Mesendoderm (in vitro differentiated cells): ENCODE data around the gene HLA-DPB1.

Source experiments
- DNase-seq: peaks from one replicate; pipeline ENCODE4 v3.0.0; 2013
- H2AK5ac ChIP-seq: 2 replicates; pipeline ENCODE4 v1.6.1; 2013; ENCODE audit warnings: low read length, inconsistent platforms
- H2BK120ac ChIP-seq: 2 replicates; pipeline ENCODE4 v1.6.1; 2013; ENCODE audit warnings: low read depth, mild to moderate bottlenecking, low read length, moderate library complexity, mixed read lengths
- H2BK15ac ChIP-seq: replicated peaks from 2 replicates; pipeline ENCODE4 v1.6.1; 2013; ENCODE audit warnings: low read depth, mild to moderate bottlenecking, moderate library complexity
- H2BK5ac ChIP-seq: 2 replicates; pipeline ENCODE4 v1.6.1; 2013; ENCODE audit warnings: low read length, inconsistent platforms
- H3K18ac ChIP-seq: 2 replicates; pipeline ENCODE4 v1.6.1; 2013; ENCODE audit warnings: mild to moderate bottlenecking, low read length, mixed read lengths
- H3K23ac ChIP-seq: one replicate; pipeline ENCODE4 v1.6.1; 2013; ENCODE audit warnings: low read length
- H3K27ac ChIP-seq: 2 replicates; pipeline ENCODE4 v1.5.1; 2013; ENCODE audit warnings: low read depth, mild to moderate bottlenecking, inconsistent platforms, low read length, moderate library complexity
- H3K27me3 ChIP-seq: 2 replicates; pipeline ENCODE4 v1.6.1; 2013; ENCODE audit warnings: low read length, control low read depth, mild to moderate bottlenecking, inconsistent platforms; ENCODE audit not compliant: insufficient read depth, poor library complexity
- H3K36me3 ChIP-seq: 2 replicates; pipeline ENCODE4 v1.6.1; 2013; ENCODE audit warnings: low read length, inconsistent platforms; ENCODE audit not compliant: control insufficient read depth, insufficient read depth
- H3K4ac ChIP-seq: one replicate; pipeline ENCODE4 v1.6.1; 2013; ENCODE audit warnings: low read depth, mild to moderate bottlenecking, low read length, moderate library complexity
- H3K4me1 ChIP-seq: 2 replicates; pipeline ENCODE4 v1.6.1; 2013; ENCODE audit warnings: low read depth, low read length, inconsistent platforms; ENCODE audit not compliant: control insufficient read depth
- H3K4me2 ChIP-seq: 2 replicates; pipeline ENCODE4 v1.6.1; 2013; ENCODE audit warnings: low read length
- H3K4me3 ChIP-seq: 2 replicates; pipeline ENCODE4 v1.5.1; 2013; ENCODE audit warnings: mild to moderate bottlenecking, low read length
- H3K56ac ChIP-seq: one replicate; pipeline ENCODE4 v1.6.1; 2013; ENCODE audit warnings: low read length
- H3K79me1 ChIP-seq: 2 replicates; pipeline ENCODE4 v1.6.1; 2013; ENCODE audit warnings: low read length, inconsistent platforms
- H3K79me2 ChIP-seq: 2 replicates; pipeline ENCODE4 v1.6.1; 2013; ENCODE audit warnings: mild to moderate bottlenecking, low read length; ENCODE audit not compliant: control insufficient read depth, insufficient read depth
- H3K9ac ChIP-seq: 2 replicates; pipeline ENCODE4 v1.6.1; 2013; ENCODE audit warnings: low read length, inconsistent platforms
- H4K5ac ChIP-seq: one replicate; pipeline ENCODE4 v1.6.1; 2013; ENCODE audit warnings: low read length
- H4K8ac ChIP-seq: one replicate; pipeline ENCODE4 v1.6.1; 2013; ENCODE audit warnings: low read depth, mild to moderate bottlenecking, control low read depth, low read length, moderate library complexity
- WGBS: extraction: QIAGEN DNeasy Blood & Tissue Kit; methylation state at CpG from one replicate; pipeline ENCODE4 v1.1.7; 2013; ENCODE audit warnings: low lambda C conversion rate, missing lambda C conversion rate; ENCODE audit not compliant: insufficient coverage; ENCODE audit errors: extremely low coverage; 5-methylcytosine and 5-hydroxymethylcytosine counted together

The HLA-DPB1 gene

GRCh38 chr6:33036535-33036934, 39.3 kb upstream of the HLA-DPB1 start:
- Histone ChIP-seq H3K18ac (no peak overlapping the region), H2BK15ac (no peak overlapping the region), H3K56ac (no peak overlapping the region), H3K4me2 (no peak overlapping the region), H2BK5ac (no peak overlapping the region), H3K23ac (no peak overlapping the region), H3K79me1 (no peaks in the 10 kb centered on the region), H4K5ac (no peak overlapping the region), H3K9ac (no peak overlapping the region), H4K8ac (no peak overlapping the region), H3K36me3 (no peaks in the 10 kb centered on the region), H3K79me2 (no peaks in the 10 kb centered on the region), H2AK5ac (no peak overlapping the region), H3K4me1 (no peaks in the 10 kb centered on the region), H3K27ac (no peak overlapping the region), H3K4me3 (no peak overlapping the region), H3K27me3 (no peaks in the 10 kb centered on the region), H2BK120ac (no peak overlapping the region), H3K4ac (no peak overlapping the region)
- DNase-seq, result no peak
- WGBS, result no CpG with 5 or more reads among the region's 1 CpG

- H3K36me3 ChIP-seq, result no peaks in the 10 kb centered on the region
- no peak overlapping the region for H3K23ac ChIP-seq
- no peak overlapping the region for H3K56ac ChIP-seq
- H2BK15ac ChIP-seq, result no peak overlapping the region
- no peaks in the 10 kb centered on the region for H3K79me1 ChIP-seq
- no peak overlapping the region for H3K9ac ChIP-seq
- no peaks in the 10 kb centered on the region for H3K27me3 ChIP-seq
- no peak overlapping the region for H3K18ac ChIP-seq
- no peak overlapping the region for H3K4ac ChIP-seq
- no peak overlapping the region for H4K5ac ChIP-seq
- H2BK120ac ChIP-seq, result no peak overlapping the region
- no peak overlapping the region for H3K27ac ChIP-seq
- H3K4me2 ChIP-seq, result no peak overlapping the region
- no CpG with 5 or more reads among the region's 2 CpGs for WGBS
- DNase-seq, result no peak
- H2AK5ac ChIP-seq, result no peak overlapping the region
- H3K4me1 ChIP-seq, result no peaks in the 10 kb centered on the region
- H2BK5ac ChIP-seq, result no peak overlapping the region
- H3K79me2 ChIP-seq, result no peaks in the 10 kb centered on the region
- H3K4me3 ChIP-seq, result no peak overlapping the region
- H4K8ac ChIP-seq, result no peak overlapping the region
These were observed 35.6 kb upstream of the HLA-DPB1 start for GRCh38 chr6:33040157-33040556.

DNA sequence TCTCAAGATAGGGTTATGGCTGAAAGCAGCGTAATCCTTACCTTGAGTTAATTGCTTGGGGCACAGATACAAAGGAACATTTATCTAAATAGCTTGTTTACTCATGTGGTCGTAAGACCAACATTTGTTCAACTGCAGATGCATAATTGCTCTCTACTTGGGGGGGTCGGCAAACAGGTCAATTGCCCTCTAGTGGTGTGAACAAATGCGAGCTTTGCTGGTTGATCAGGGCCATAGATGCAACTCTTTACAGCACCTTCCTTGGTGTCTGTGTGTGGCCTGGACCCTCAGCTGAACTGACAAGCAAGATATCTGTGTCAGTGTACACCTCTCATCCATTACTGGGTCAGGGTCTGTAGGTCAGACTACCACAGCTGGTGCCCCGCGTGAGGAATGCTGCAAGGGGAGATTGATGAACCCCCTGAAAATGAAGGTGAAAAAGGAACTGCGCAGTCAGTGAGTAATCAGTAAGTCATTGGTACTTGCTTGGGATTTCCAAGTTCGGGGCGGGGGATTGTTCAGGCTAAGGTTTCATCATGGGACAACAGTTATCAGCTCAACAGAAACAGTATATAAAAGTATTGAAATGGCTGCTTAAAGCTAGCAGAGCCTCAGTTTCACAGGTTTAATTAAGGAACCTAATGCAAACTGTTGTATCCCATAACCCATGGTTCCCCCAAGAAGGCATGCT, 26.3 kb upstream of the HLA-DPB1 start:
- Histone ChIP-seq H2BK120ac (no peak overlapping the region), H3K4me3 (no peak overlapping the region), H3K18ac (no peak overlapping the region), H3K9ac (no peak overlapping the region), H3K4ac (no peak overlapping the region), H4K8ac (no peak overlapping the region), H3K4me1 (no peaks in the 10 kb centered on the region), H3K27ac (no peak overlapping the region), H2BK15ac (no peak overlapping the region), H4K5ac (no peak overlapping the region), H3K79me2 (no peaks in the 10 kb centered on the region), H3K79me1 (no peaks in the 10 kb centered on the region), H3K4me2 (no peak overlapping the region), H3K27me3 (no peaks in the 10 kb centered on the region), H3K23ac (no peak overlapping the region), H3K36me3 (no peaks in the 10 kb centered on the region), H2AK5ac (no peak overlapping the region), H3K56ac (no peak overlapping the region), H2BK5ac (no peak overlapping the region)
- no CpG with 5 or more reads among the region's 9 CpGs for WGBS
- DNase-seq, result peak; percentile 42

GRCh38 chr6:33050014-33050810, 25.6 kb upstream of the HLA-DPB1 start:
- H3K4me2 ChIP-seq, result no peak overlapping the region
- no peaks in the 10 kb centered on the region for H3K79me2 ChIP-seq
- H2BK15ac ChIP-seq, result no peak overlapping the region
- no peaks in the 10 kb centered on the region for H3K27me3 ChIP-seq
- H2BK120ac ChIP-seq, result no peak overlapping the region
- no peak overlapping the region for H4K5ac ChIP-seq
- no peaks in the 10 kb centered on the region for H3K36me3 ChIP-seq
- no CpG with 5 or more reads among the region's 6 CpGs for WGBS
- H3K18ac ChIP-seq, result no peak overlapping the region
- H3K79me1 ChIP-seq, result no peaks in the 10 kb centered on the region
- H3K4me1 ChIP-seq, result no peaks in the 10 kb centered on the region
- H3K9ac ChIP-seq, result no peak overlapping the region
- H2AK5ac ChIP-seq, result no peak overlapping the region
- no peak for DNase-seq
- no peak overlapping the region for H3K27ac ChIP-seq
- no peak overlapping the region for H3K23ac ChIP-seq
- no peak overlapping the region for H3K4me3 ChIP-seq
- no peak overlapping the region for H4K8ac ChIP-seq
- no peak overlapping the region for H3K56ac ChIP-seq
- H2BK5ac ChIP-seq, result no peak overlapping the region
- H3K4ac ChIP-seq, result peak overlapping the region; percentile 36

DNA sequence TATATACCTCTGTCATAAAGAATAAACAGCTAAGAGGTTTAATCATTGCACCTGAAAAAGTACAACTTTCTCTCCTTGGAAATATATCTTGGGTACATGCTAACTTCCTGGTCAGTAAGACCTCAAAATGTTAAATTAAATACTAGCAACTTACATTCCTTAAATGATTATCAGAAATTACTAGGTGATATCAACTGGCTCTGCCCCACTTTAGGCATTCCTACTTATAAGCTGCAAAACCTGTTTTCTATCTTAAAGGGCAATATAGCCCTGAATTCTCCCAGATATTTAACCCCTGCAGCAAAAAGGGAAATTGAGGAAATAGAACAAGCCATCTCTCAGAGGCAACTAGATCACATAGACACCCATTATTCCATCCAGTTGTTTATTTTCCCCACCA, 23.2 kb upstream of the HLA-DPB1 start:
- Histone ChIP-seq H2AK5ac (no peak overlapping the region), H3K23ac (no peak overlapping the region), H3K79me2 (no peaks in the 10 kb centered on the region), H3K4me3 (no peak overlapping the region), H3K27me3 (no peaks in the 10 kb centered on the region), H3K4me1 (no peaks in the 10 kb centered on the region), H4K8ac (no peak overlapping the region), H3K9ac (no peak overlapping the region), H4K5ac (no peak overlapping the region), H2BK120ac (no peak overlapping the region), H3K79me1 (no peaks in the 10 kb centered on the region), H3K4ac (no peak overlapping the region), H3K4me2 (no peak overlapping the region), H2BK5ac (no peak overlapping the region), H3K56ac (no peak overlapping the region), H3K36me3 (no peaks in the 10 kb centered on the region), H3K27ac (no peak overlapping the region), H3K18ac (no peak overlapping the region), H2BK15ac (no peak overlapping the region)
- DNase-seq, result no peak
